Fibroblast of skin of scalp (primary cell): Measurements from ENCODE around the gene WDPCP.
"Not testable (repeated sequence)": the region's sequence is repeated elsewhere in the genome, so short reads cannot be mapped to it uniquely, and the experiment has no call there.

ENCODE experiments used
- DNase-seq: peaks from one replicate; pipeline ENCODE4 v3.0.0-alpha.2; 2013

The WDPCP gene

GRCh38 chr2:63444565-63445288, 143.6 kb downstream of the WDPCP start:
- DNase-seq, result no peak

- DNase-seq, result no peak
Observed at GRCh38 chr2:63440612-63441011, 147.7 kb downstream of the WDPCP start.

DNA sequence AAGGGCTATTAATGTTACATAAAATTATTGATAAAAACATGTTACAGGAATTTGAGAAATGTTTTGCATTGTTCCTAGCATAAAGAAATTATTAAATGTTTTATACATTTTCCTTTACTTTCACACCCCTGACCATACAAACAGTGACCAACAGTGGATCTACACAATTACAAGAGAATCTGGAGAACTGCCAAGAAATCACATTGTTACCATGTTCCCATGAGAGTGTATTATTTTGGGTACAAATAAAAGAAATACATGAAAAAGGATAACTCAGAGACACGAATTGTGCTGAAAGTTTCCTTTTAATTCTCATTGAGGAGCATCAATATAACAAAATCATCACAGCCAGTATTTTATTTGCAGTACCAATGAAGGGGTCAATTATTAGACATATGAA, 150.1 kb downstream of the WDPCP start:
- no peak for DNase-seq

DNA sequence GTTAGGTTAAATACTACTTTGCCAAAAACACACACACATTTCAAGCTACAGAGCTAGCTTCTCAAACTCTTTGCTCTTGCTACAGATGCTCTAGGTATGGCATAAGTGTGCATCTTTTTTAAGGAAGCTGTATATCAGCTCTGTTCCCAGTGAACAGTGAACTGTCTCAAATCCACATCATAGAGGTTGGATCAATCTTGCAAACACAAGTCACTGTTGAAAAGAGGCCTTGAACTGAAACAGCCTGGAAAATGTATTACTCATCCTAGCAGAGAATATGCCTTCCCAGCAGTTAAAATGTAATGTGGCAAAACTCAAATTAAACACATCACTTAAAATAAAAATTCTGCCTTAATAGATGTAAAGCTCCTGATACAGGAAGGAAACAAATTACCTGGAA, 151.8 kb downstream of the WDPCP start:
- no peak for DNase-seq

DNA sequence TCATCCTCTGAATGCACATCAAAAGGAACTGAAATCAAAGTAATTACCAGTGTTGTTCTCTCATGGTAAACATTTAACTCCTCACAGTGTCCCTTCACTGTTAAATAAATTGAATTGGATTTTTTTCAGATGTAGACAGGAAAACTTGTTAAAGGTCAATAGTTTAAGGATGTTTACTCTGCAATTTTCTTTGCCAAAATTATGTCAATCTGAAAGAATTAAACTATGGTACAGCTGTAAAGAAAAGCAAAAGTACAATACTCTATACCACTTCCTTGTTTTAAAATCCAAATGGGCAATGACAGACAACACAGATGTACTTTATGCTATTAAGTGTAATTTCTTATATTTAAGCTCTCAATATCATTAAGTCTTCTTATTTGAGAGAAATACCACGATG, 153.2 kb downstream of the WDPCP start:
- DNase-seq, result no peak

DNA sequence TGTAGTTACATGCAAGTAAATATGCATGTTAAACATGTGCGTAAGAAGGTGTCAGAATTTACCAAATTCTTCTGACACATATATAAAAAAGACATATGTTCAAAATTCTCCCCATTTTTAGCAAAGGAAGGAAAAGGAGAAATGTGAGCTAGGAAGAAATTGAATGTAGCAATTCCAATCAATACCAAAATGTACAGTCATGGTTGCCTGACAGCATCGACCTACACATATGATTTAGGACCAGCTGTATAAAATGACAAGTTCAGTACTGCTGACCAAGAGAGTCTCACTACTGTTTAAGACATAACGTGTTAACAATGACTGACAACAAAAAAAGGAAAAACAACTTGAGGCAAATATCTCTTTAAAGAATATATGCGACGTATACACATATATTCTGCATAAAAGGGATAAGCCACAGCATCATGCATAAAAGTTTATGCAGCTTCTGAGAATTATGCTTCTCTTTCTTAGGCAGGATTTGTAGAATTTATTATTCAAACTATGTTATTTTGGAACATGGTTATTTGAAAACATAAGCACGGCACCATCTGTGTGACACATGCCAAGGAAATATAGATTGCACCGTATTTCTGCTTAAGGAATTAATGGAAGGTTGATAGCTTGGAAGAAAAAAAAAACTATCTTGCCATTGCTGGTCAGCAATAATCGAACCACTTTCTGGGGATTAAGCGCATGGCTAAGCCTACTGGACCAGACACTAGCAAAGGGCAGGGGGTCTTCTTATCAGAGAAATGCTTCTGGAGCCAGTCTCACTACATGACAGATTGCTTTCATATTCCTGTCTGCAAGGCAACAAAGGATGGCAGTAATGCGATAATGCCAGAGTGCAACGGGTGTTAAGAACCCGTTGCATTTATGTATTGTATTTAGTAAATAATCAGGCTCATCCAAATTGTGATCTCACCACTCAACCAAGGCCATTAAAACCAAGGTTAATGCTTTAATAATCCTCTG, 154.0 kb downstream of the WDPCP start:
- DNase-seq, result no peak

DNA sequence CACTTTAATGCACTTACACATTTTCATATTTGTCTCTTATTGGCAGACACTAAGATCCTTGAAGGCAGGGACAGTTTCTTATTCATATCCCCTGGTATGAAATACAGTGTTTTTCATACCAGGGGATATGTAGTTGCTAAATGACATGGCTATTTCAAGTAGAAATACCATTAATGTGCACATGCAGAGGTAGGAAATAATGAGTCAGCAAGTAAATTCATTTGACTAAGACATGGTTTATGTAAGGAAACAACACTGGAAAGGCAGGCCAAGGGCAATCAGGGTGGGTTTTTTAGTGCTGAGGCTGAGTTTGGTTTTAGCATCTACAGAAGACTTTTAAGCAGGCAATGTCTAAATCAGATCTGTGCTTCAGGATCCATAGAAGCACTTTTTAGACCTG, 155.9 kb downstream of the WDPCP start:
- peak; percentile 35 for DNase-seq

DNA sequence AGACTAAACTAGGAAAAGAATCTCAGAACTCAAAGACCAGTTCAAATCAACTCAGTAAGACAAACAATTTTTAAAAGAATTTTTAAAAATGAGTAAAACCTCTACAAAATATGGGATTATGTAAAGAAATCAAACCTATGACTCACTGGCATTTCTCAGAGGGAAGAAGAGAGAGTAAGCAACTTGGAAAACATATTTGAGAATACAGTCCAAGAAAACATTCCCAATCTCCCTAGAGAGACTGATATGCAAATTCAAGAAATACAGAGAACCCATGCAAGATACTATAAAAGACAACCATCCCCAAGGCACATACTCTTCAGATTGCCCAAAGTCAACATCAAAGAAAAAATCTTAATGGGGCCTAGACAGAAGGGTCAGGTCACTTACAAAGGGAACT, 162.7 kb downstream of the WDPCP start:
- DNase-seq, result peak; percentile 75

DNA sequence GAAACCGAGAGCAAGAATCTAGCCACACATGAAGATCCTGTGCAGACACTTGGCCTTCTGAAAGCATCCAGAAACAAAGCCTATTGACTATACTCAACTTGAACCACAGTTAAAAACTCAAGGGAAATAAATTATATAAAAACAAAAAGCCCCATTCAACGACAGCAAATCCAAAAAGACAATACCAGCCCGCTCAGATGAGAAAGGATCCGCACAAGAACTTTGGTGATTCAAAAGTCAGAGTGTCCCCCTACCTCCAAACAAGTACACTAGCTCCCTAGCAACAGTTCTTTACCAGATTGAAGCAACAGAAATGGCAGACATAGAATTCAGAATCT, 163.2 kb downstream of the WDPCP start:
- DNase-seq, result no peak

DNA sequence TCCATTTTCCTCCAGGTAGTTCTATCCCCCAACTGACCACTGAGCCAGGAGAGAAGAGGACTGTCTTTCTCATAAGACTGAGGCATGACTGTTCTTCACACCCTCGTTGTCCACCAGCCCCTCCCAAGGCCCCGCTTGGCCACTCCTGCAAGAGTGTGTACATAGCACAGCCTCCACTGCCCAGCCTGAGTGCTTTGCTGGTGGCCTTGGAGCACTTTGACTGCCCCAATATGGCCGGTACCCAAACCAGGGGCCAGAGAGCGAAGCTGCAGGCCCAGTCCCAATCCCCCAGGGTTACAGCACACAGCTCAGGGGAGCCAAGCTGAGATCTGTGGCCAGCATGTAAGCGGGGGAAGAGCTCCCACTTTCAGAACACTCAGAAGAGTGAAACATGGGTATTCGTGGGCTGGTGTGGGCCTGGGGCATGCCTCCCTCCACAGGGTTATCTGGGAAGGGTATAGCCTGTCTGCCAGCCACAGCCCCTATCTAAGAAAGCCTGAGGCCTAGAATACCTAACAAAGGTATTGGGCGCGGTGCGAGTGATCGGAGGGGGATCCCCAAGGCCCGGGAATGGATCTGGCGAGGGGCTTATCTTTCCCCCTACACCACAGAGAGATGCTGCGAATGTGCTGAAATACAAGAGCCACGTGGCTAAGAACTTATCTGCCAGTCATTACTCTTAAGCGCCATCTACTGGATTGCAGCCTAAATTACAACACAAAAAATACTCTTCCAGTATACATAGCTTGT, 163.8 kb downstream of the WDPCP start:
- DNase-seq, result peak; percentile 40

DNA sequence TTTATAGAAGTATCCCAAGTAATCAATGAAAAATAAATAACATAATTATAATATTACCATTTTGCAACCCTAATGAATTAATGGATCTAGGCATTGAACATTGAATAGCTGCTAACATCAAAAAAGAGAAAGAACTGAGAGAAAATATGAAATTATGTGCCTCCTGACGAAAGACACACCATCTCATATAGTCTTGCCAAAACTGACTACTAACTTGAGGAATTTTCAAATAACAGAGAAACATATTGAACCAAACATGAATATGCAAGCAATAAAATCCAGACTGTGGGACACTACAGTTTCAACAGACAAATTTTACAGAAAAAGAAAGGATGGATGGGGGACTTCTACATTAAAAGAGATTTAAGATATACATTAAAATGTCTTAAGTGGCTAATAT, 165.7 kb downstream of the WDPCP start:
- DNase-seq, result no peak

GRCh38 chr2:63408530-63408929, 179.7 kb downstream of the WDPCP start:
- DNase-seq, result no peak

DNA sequence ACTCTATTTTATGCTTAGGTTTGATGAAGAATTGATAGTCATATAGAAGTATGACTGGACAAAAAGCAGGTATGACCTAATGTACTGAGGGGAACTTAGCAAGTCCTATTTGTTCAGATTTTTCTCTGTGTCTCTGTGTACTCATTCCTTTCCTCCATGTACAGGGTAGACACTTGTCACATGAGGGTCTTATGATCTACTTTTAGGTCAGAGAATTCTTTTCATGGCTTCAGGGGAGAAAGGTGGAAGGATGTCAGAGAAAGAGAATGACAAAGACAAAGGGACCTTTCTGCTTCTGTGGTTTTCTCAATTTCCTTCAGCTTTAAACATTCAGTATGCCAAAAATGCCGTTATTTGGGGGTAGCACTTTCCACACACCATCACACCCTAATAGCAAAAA, 181.6 kb downstream of the WDPCP start:
- DNase-seq, result no peak

DNA sequence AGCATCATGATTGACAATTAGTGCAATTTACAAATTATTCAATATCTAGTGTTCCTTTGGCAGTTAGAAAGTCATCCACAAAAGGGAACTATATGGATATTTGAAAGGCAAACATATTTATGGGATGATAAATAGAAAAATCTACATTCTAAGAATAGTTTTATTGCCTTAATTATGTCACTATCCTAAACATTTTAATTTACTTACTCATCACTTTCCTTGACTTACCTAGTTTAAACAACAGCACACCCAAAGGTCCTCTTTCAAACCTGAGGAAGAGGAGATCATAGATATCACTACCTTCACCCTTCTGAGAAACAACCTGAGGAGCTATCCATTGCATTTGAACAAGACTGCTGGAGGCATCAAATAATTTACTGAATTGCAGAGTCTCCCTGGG, 184.5 kb downstream of the WDPCP start:
- no peak for DNase-seq

DNA sequence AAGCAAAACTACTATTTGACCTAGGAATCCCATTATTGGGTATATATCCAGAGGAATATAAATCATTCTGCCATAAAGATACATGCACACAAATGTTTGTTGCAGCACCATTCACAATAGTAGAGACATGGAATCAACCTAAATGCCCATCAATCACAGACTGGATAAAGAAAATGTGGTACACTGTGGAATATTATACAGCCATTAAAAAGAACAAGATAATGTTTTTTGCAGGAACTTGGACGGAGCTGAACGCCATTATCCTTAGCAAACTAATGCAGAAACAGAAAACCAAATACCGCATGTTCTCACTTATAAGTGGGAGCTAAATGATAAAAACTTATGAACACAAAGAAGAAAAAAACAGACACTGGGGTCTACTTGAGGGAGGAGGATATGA, 185.4 kb downstream of the WDPCP start:
- not testable (repeated sequence) for DNase-seq

DNA sequence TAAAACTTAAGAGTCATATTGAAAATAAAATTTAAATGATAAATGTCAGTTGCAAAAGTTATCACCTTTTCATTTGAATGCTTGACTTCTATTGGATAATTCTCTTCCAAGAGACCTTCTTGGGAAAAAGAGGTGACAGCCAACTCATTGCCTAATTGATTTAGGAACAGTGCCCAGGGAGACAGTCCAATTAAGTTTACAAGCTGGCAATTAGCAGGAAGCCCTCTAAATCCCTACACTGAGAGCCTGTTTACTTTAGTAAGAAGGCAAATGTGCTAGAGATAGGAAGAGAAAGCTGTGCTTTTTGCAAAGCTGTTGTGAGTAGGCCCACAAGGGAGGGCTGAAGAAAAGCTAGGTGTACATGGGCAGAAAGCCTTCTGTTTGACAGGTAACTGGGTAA, 189.1 kb downstream of the WDPCP start:
- DNase-seq, result no peak

DNA sequence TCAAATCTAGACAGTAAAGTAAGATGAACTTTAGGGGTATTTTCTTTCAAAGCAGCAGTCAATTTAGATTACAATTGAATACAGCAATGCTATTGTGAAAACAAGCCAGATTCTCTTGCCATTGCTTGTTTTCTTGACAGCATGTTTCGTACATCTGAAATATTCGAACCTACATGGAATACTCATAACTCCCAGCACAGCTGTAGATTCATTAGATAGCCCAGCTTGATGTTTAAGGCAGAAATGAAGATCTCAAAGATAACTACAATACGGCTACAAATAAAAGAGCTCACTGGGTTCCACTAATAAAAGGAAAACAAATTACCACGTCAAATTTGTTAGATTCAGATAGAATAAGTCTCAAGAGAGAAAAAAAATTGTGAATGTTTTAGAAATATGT, 208.8 kb downstream of the WDPCP start:
- no peak for DNase-seq

DNA sequence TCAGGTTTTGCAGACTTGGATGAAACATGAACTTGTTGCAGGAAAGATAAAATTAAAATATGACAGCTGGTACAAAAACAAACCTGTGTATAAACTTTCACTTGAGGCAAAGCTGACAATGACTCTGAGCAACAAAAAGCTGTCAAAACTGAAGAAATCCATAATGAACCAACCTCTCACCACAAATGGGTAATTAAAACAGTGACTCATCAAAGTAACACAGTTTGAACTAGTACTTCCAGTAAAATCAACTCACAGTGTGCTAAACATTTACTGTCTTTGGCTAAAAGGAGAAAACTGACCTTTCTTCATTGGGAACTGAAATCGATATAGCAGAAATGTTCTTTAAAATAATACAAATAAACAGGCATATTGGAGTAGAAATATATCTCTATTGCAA, 209.7 kb downstream of the WDPCP start:
- no peak for DNase-seq

- DNase-seq, result no peak
Observed at GRCh38 chr2:63374341-63374740, 213.9 kb downstream of the WDPCP start.

GRCh38 chr2:63372549-63372948, 215.7 kb downstream of the WDPCP start:
- no peak for DNase-seq

DNA sequence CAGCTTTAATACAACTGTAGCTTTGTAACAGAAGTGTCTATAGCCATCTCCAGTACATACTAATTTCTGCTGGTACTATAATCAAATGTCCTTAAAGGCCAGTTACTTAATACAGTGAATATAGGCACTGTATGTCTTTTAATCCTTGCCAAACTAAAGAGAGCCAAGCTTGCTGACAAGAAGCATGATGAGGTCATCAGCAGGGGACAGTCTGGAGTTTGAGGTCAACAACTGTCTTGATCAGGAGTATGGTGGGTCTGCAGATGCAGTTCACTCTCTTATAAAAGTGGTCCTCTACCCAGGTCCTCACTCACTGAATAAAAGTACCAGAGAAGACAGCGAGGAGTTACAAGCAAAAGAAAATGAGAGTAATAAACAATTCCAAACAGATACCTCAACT, 219.1 kb downstream of the WDPCP start:
- no peak for DNase-seq

- DNase-seq, result no peak
Observed at GRCh38 chr2:63364866-63365265, 223.4 kb downstream of the WDPCP start.

GRCh38 chr2:63357722-63358121, 230.6 kb downstream of the WDPCP start:
- not testable (repeated sequence) for DNase-seq
